HepG2 (cell line): ENCODE results near the gene ELL. TPM values are rescaled to one million over a fixed set of nuclear protein-coding genes. Genes with fewer than 3 reads are reported as not detected.

Source experiments
- DMAP1 ChIP-seq: IDR thresholded peaks from 2 replicates; pipeline ENCODE4 v1.6.1; 2016
- DZIP1 ChIP-seq: sonication (generic); formaldehyde crosslinking; IDR thresholded peaks from 2 replicates; pipeline ENCODE4 v1.5.0; 2020; ENCODE audit warnings: mild to moderate bottlenecking, missing genetic modification reagents
- GRHL1 ChIP-seq: sonication (generic); formaldehyde crosslinking; conservative IDR thresholded peaks from 2 replicates; pipeline ENCODE4 v1.8.0; 2022; ENCODE audit warnings: missing genetic modification reagents
- LBX2 ChIP-seq: sonication (generic); formaldehyde crosslinking; IDR thresholded peaks from 2 replicates; pipeline ENCODE4 v1.5.0; 2020; ENCODE audit warnings: missing genetic modification reagents, mild to moderate bottlenecking, borderline replicate concordance
- NAIF1 ChIP-seq: sonication (generic); formaldehyde crosslinking; IDR thresholded peaks from 2 replicates; pipeline ENCODE4 v1.5.0; 2020; ENCODE audit warnings: mild to moderate bottlenecking, missing genetic modification reagents, borderline replicate concordance
- NR2F2 ChIP-seq: IDR thresholded peaks from 2 replicates; pipeline ENCODE4 v1.6.1; 2012; ENCODE audit warnings: low read depth, inconsistent platforms, borderline replicate concordance
- PAF1 ChIP-seq: IDR thresholded peaks from 2 replicates; pipeline ENCODE4 v1.6.1; 2016; ENCODE audit warnings: missing genetic modification reagents, missing compliant biosample characterization
- ZBTB40 ChIP-seq, 2 experiments: fragments of 450-650 bp in 1 of 2; sonication (generic) in 1 of 2; formaldehyde crosslinking in 1 of 2; IDR thresholded peaks; 2 replicates each; pipeline versions ENCODE4 v1.6.1 to v1.8.0; 2016 to 2022; ENCODE audit warnings: antibody characterized with exemption in 1 of 2, mild to moderate bottlenecking in 1 of 2, missing genetic modification reagents in 1 of 2
- ZIK1 ChIP-seq: sonication (generic); formaldehyde crosslinking; IDR thresholded peaks from 2 replicates; pipeline ENCODE4 v1.5.0; 2020; ENCODE audit warnings: mild to moderate bottlenecking, low read depth, missing genetic modification reagents, borderline replicate concordance
- ZKSCAN5 ChIP-seq: sonication (generic); formaldehyde crosslinking; IDR thresholded peaks from 2 replicates; pipeline ENCODE4 v1.5.1; 2020; ENCODE audit warnings: mild to moderate bottlenecking, missing genetic modification reagents
- ZMYM4 ChIP-seq: sonication (generic); formaldehyde crosslinking; IDR thresholded peaks from 2 replicates; pipeline ENCODE4 v1.8.1; 2023; ENCODE audit warnings: mild to moderate bottlenecking, missing genetic modification reagents
- ZNF101 ChIP-seq: sonication (generic); formaldehyde crosslinking; IDR thresholded peaks from 2 replicates; pipeline ENCODE4 v1.4.0; 2020; ENCODE audit warnings: mild to moderate bottlenecking, low read depth, missing genetic modification reagents, borderline replicate concordance
- ZNF362 ChIP-seq: sonication (generic); formaldehyde crosslinking; IDR thresholded peaks from 2 replicates; pipeline ENCODE4 v1.4.0; 2020; ENCODE audit warnings: missing genetic modification reagents, mild to moderate bottlenecking, borderline replicate concordance
- ZNF367 ChIP-seq: sonication (generic); formaldehyde crosslinking; IDR thresholded peaks from 2 replicates; pipeline ENCODE4 v1.4.0; 2020; ENCODE audit warnings: missing genetic modification reagents, borderline replicate concordance
- polyA plus RNA-seq, 8 experiments: library from polyadenylated mRNA; depleted of rRNA in 3 of 8; stranded (reverse) in 7 of 8; unstranded in 1 of 8; fragments of >200 nt; fragmentation: Illumina TruSeq in 4 of 8; extraction: Trizol in 4 of 8; gene quantifications; 2 replicates each; pipeline versions ENCODE4 v1.2.1 to v1.2.3, GENCODE V29; 2011 to 2016; ENCODE audit warnings: low read depth in 4 of 8, missing spikeins in 1 of 8, mixed read lengths in 1 of 8; ENCODE audit not compliant: insufficient read depth in 1 of 8
- total RNA-seq, 5 experiments: library from RNA; depleted of rRNA; stranded (reverse); fragments of >200 nt; fragmentation: Illumina TruSeq; extraction: Trizol; gene quantifications; 2 replicates each; pipeline ENCODE4 v1.2.3, GENCODE V29; 2016; ENCODE audit warnings: low read depth in 1 of 5

Gene ELL
- total and polyA plus RNA-seq, 2 of the 13 experiments (the other 11 are each of a cell fraction or from before 2014, with no cell fraction given), result 3.7 to 5.4 TPM

GRCh38 chr19:18416778-18417249, 105.1 kb downstream of the ELL start (continued):
- no peak for TF ChIP-seq DZIP1 (CRISPR knock-in tag)
- TF ChIP-seq ZNF367, result no peak
- no peak for TF ChIP-seq ZBTB40 (IDR thresholded peaks at IDR 0.05)
- TF ChIP-seq ZBTB40 (CRISPR knock-in tag; IDR thresholded peaks at IDR 0.05), result no peak
- no peak for TF ChIP-seq ZNF362 (CRISPR knock-in tag)
- no peak for TF ChIP-seq NAIF1 (CRISPR knock-in tag)
- TF ChIP-seq LBX2, result no peak
- no peak for TF ChIP-seq PAF1 (CRISPR knock-in tag)
- no peak for TF ChIP-seq NR2F2
- TF ChIP-seq ZKSCAN5 (CRISPR knock-in tag), result no peak
- TF ChIP-seq ZMYM4, result no peak
- TF ChIP-seq ZNF101 (CRISPR knock-in tag), result no peak
- no peak for TF ChIP-seq DMAP1 (CRISPR knock-in tag)
- TF ChIP-seq GRHL1 (CRISPR knock-in tag), result no peak
- TF ChIP-seq ZIK1 (CRISPR knock-in tag), result 0 out of 2 replicates have a peak, but pooled peaks have one; percentile 11
